PC-9 (cell line): ENCODE measurements around the gene PALMD. TPM values are rescaled to one million over a fixed set of nuclear protein-coding genes. Genes with fewer than 3 reads are reported as not detected.

ENCODE experiments used
- BruUV-seq: library from RNA; stranded (reverse); fragments of 400-500 nt; replicated peaks from 2 replicates; lab custom pipeline; 2021; lab: Mats Ljungman, UMichigan
- CTCF ChIA-PET: fragments of 300-600 bp; sonication (Branson Sonifier 250); formaldehyde crosslinking; loops from one replicate; lab custom pipeline; 2022; ENCODE audit warnings: antibody characterized with exemption; lab: Charles Lee
- POLR2A ChIA-PET: fragments of 300-600 bp; sonication (Branson Sonifier 250); formaldehyde crosslinking; loops from one replicate; lab custom pipeline; 2022; ENCODE audit warnings: antibody characterized with exemption; ENCODE audit not compliant: unreplicated experiment; lab: Charles Lee
- DNase-seq, 2 experiments: peaks; one replicate each; pipeline versions ENCODE4 v3.0.0 to v3.0.0-alpha.2; 2015 to 2022; ENCODE audit warnings: mixed read lengths in 1 of 2
- H2AFZ ChIP-seq: fragments of 200-600 bp; sonication (generic); 2 replicates; pipeline ENCODE4 v1.8.1; 2017; ENCODE audit warnings: antibody characterized with exemption
- H3F3A ChIP-seq: fragments of 200-600 bp; sonication (generic); 2 replicates; pipeline ENCODE4 v1.8.1; 2017; ENCODE audit warnings: antibody characterized with exemption, mild to moderate bottlenecking, low read depth; ENCODE audit not compliant: insufficient read depth
- H3K27ac ChIP-seq: fragments of 200-600 bp; sonication (generic); 2 replicates; pipeline ENCODE4 v1.6.1; 2016; ENCODE audit warnings: mixed run types
- H3K27me3 ChIP-seq: fragments of 200-600 bp; sonication (generic); 2 replicates; pipeline ENCODE4 v1.6.1; 2016; ENCODE audit warnings: low read depth, mixed run types; ENCODE audit not compliant: insufficient read depth
- H3K36me3 ChIP-seq: fragments of 200-600 bp; sonication (generic); 2 replicates; pipeline ENCODE4 v1.6.1; 2016; ENCODE audit warnings: low read depth, mixed run types
- H3K4me1 ChIP-seq: fragments of 200-600 bp; sonication (generic); replicated peaks from 2 replicates; pipeline ENCODE4 v1.6.1; 2016; ENCODE audit warnings: mixed run types; ENCODE audit not compliant: insufficient read depth
- H3K4me2 ChIP-seq: fragments of 200-600 bp; sonication (generic); 2 replicates; pipeline ENCODE4 v1.6.1; 2017; ENCODE audit warnings: mixed run types
- H3K4me3 ChIP-seq: fragments of 200-600 bp; sonication (generic); 2 replicates; pipeline ENCODE4 v1.6.1; 2016; ENCODE audit warnings: mixed run types
- H3K79me2 ChIP-seq: fragments of 200-600 bp; sonication (generic); 2 replicates; pipeline ENCODE4 v1.6.1; 2017; ENCODE audit warnings: low read depth, mixed run types
- H3K9me2 ChIP-seq: fragments of 200-600 bp; sonication (generic); 2 replicates; pipeline ENCODE4 v1.8.1; 2017; ENCODE audit warnings: mild to moderate bottlenecking; ENCODE audit not compliant: insufficient read depth
- H3K9me3 ChIP-seq: fragments of 200-600 bp; sonication (generic); 2 replicates; pipeline ENCODE4 v1.8.1; 2016; ENCODE audit warnings: low read depth; ENCODE audit not compliant: insufficient read depth
- H4K20me1 ChIP-seq: fragments of 200-600 bp; sonication (generic); 2 replicates; pipeline ENCODE4 v1.8.1; 2017; ENCODE audit not compliant: insufficient read depth
- CTCF ChIP-seq: fragments of 200-600 bp; sonication (generic); conservative IDR thresholded peaks from 2 replicates; pipeline ENCODE4 v1.6.1; 2017; ENCODE audit warnings: mixed run types, antibody characterized with exemption, mild to moderate bottlenecking, moderate library complexity
- EZH2 ChIP-seq: fragments of 200-600 bp; sonication (generic); IDR thresholded peaks from 2 replicates; pipeline ENCODE4 v1.8.0; 2017; ENCODE audit warnings: antibody characterized with exemption, low read depth
- intact Hi-C: fragments of 100-400 bp; cut with micrococcal nuclease; formaldehyde crosslinking; loops from one replicate; pipeline ENCODE4 v1.10.0; 2022; ENCODE audit not compliant: unreplicated experiment
- total RNA-seq: library from RNA; stranded (reverse); gene quantifications from 2 replicates; pipeline ENCODE4 v1.2.3, GENCODE V29; 2021

PALMD gene
- total RNA-seq, 1 experiment from 2014 or later: 0.68 TPM

- Histone ChIP-seq H3K27me3 (no peaks in the 10 kb centered on the region), H3K79me2 (peaks cover 17% of the 10 kb centered on the region; the same call in 1 of the 2 replicates), H2AFZ (peak overlapping the region; percentile 74), H4K20me1 (no peaks in the 10 kb centered on the region), H3K4me2 (peak overlapping the region; percentile 88), H3K4me1 (peaks cover 53% of the 10 kb centered on the region), H3K4me3 (peak overlapping the region; percentile 57; the same call in 1 of the 2 replicates), H3K36me3 (no peaks in the 10 kb centered on the region), H3K27ac (peak overlapping the region; percentile 78; the same call in 1 of the 2 replicates), H3K9me3 (0 out of 2 replicates have a peak, but pooled peaks cover 5% of the 10 kb centered on the region), H3F3A (peaks cover 19% of the 10 kb centered on the region), H3K9me2 (no peaks in the 10 kb centered on the region)
- TF ChIP-seq EZH2 (no peak), CTCF (no peak)
- DNase-seq: no peak
- no TSS peak for BruUV-seq
- ChIA-PET POLR2A (no interaction called here), CTCF (no interaction called here)
- intact Hi-C loops: loop anchor here (5.0 kb wide), 2 partner anchors 40 to 50 kb away; no protein-coding TSS in a partner anchor
Observed at GRCh38 chr1:99647490-99647889, 1.6 kb downstream of the PALMD start.

- CTCF ChIA-PET: no interaction called here
- TF ChIP-seq EZH2: no peak
- TF ChIP-seq CTCF: peak; percentile 44; the same call in 1 of the 2 replicates
- H3K4me3 ChIP-seq: peak overlapping the region; percentile 57; the same call in 1 of the 2 replicates
- no peaks in the 10 kb centered on the region for H3K36me3 ChIP-seq
- intact Hi-C loops: loop anchor here (5.0 kb wide), 2 partner anchors 39 to 51 kb away; no protein-coding TSS in a partner anchor
- H3K27me3 ChIP-seq: no peaks in the 10 kb centered on the region
- peaks cover 17% of the 10 kb centered on the region; the same call in 1 of the 2 replicates for H3K79me2 ChIP-seq
- H3K9me2 ChIP-seq: no peaks in the 10 kb centered on the region
- peaks cover 53% of the 10 kb centered on the region for H3K4me1 ChIP-seq
- H4K20me1 ChIP-seq: no peaks in the 10 kb centered on the region
- H3K9me3 ChIP-seq: no peaks in the 10 kb centered on the region
- H2AFZ ChIP-seq: peak overlapping the region; percentile 74; the same call in 1 of the 2 replicates
- H3F3A ChIP-seq: peaks cover 19% of the 10 kb centered on the region
- no peak overlapping the region for H3K27ac ChIP-seq
- no TSS peak for BruUV-seq
- DNase-seq: no peak
- H3K4me2 ChIP-seq: peak overlapping the region; percentile 88
- POLR2A ChIA-PET: interaction anchor here (0.7 kb wide), 1 partner anchor 191 kb away, joined by 4 read pairs; no protein-coding TSS in a partner anchor
Observed at GRCh38 chr1:99648107-99648506, 2.2 kb downstream of the PALMD start.

DNA sequence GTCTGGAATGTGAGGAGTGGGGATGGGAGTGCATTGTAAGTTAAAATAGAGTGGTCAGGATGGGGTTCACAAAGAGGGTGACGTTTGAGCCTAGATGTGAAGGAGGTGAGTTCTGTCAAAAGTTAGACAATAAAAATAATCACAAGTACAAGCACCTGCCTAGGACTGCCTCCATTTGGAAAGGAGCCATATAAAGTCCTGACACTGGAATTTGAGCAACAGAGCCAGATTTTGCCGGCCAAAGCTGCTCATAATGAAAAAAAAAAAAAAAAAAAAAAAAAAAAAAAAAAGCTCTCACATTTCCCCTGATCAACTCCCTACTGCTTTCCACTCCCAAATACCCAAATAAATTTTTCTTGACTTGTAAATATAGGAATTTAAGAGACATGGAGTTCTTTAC is 4.1 kb downstream of the PALMD start:
- no peak for TF ChIP-seq CTCF
- TF ChIP-seq EZH2: no peak
- no peak for DNase-seq
- ChIA-PET CTCF (interaction anchor here (0.5 kb wide), 1 partner anchor 20 kb away, joined by 3 read pairs; no protein-coding TSS in a partner anchor), POLR2A (interaction anchor here (0.6 to 0.8 kb wide), 2 partner anchors 38 to 1728 kb away, joined by 3 to 23 read pairs; no protein-coding TSS in a partner anchor)
- Histone ChIP-seq H3K79me2 (peaks cover 17% of the 10 kb centered on the region; the same call in 1 of the 2 replicates), H3K4me1 (peaks cover 41% of the 10 kb centered on the region), H4K20me1 (no peaks in the 10 kb centered on the region), H3K9me2 (no peaks in the 10 kb centered on the region), H3K27me3 (no peaks in the 10 kb centered on the region), H3F3A (peaks cover 14% of the 10 kb centered on the region), H3K9me3 (no peaks in the 10 kb centered on the region), H3K4me2 (no peak overlapping the region), H3K36me3 (no peaks in the 10 kb centered on the region), H3K4me3 (no peak overlapping the region), H3K27ac (no peak overlapping the region), H2AFZ (no peak overlapping the region)
- BruUV-seq: no TSS peak
- intact Hi-C loops: no loop called here
